BLaER1 (cell line): ENCODE results near the gene SLC39A7.
A peak's percentile ranks its signal among the peaks of the same experiment; 100 is the strongest.

Experiments
- H3K27ac ChIP-seq: shearing (Covaris generic); formaldehyde crosslinking; 2 replicates; pipeline ENCODE4 v1.8.1; 2022
- H3K27me3 ChIP-seq: shearing (Covaris generic); formaldehyde crosslinking; 2 replicates; pipeline ENCODE4 v1.8.1; 2022
- H3K36me3 ChIP-seq: shearing (Covaris generic); formaldehyde crosslinking; 2 replicates; pipeline ENCODE4 v1.8.1; 2022
- H3K4me1 ChIP-seq: shearing (Covaris generic); formaldehyde crosslinking; 2 replicates; pipeline ENCODE4 v1.8.1; 2022
- H3K4me2 ChIP-seq: shearing (Covaris generic); formaldehyde crosslinking; 2 replicates; pipeline ENCODE4 v1.8.1; 2022
- H3K4me3 ChIP-seq: shearing (Covaris generic); formaldehyde crosslinking; 2 replicates; pipeline ENCODE4 v1.8.1; 2022
- H3K9ac ChIP-seq: shearing (Covaris generic); formaldehyde crosslinking; 2 replicates; pipeline ENCODE4 v1.8.1; 2022
- H3K9me3 ChIP-seq: shearing (Covaris generic); formaldehyde crosslinking; 2 replicates; pipeline ENCODE4 v1.8.1; 2022
- H4K20me1 ChIP-seq: shearing (Covaris generic); formaldehyde crosslinking; 2 replicates; pipeline ENCODE4 v1.8.1; 2022
- Cebpa-rat ChIP-seq: shearing (Covaris generic); IDR thresholded peaks from 2 replicates; pipeline ENCODE4 v1.8.1; 2022

Gene SLC39A7

GRCh38 chr6:33247977-33248642 lies 47.4 kb downstream of the SLC39A7 start:
- Histone ChIP-seq H3K4me3 (peak overlapping the region; percentile 71), H4K20me1 (no peaks in the 10 kb centered on the region), H3K36me3 (peaks cover 23% of the 10 kb centered on the region), H3K9ac (peak overlapping the region; percentile 87), H3K9me3 (no peaks in the 10 kb centered on the region), H3K27me3 (no peaks in the 10 kb centered on the region), H3K27ac (peak overlapping the region; percentile 87), H3K4me1 (peaks cover 20% of the 10 kb centered on the region), H3K4me2 (peak overlapping the region; percentile 96)
- TF ChIP-seq Cebpa-rat: no peak

- Histone ChIP-seq H3K4me3 (peak overlapping the region; percentile 71), H3K9me3 (no peaks in the 10 kb centered on the region), H3K36me3 (peaks cover 23% of the 10 kb centered on the region), H3K9ac (peak overlapping the region; percentile 87), H3K27ac (peak overlapping the region; percentile 87), H4K20me1 (no peaks in the 10 kb centered on the region), H3K4me2 (peak overlapping the region; percentile 96), H3K4me1 (peaks cover 20% of the 10 kb centered on the region), H3K27me3 (no peaks in the 10 kb centered on the region)
- no peak for TF ChIP-seq Cebpa-rat
Observed at GRCh38 chr6:33248643-33248931, 47.9 kb downstream of the SLC39A7 start.

- no peak for TF ChIP-seq Cebpa-rat
- Histone ChIP-seq H3K36me3 (peaks cover 25% of the 10 kb centered on the region), H3K27ac (peak overlapping the region; percentile 90), H3K4me2 (peak overlapping the region; percentile 96), H3K9ac (peak overlapping the region; percentile 87), H3K4me1 (peaks cover 20% of the 10 kb centered on the region), H3K27me3 (no peaks in the 10 kb centered on the region), H3K4me3 (peak overlapping the region; percentile 71), H3K9me3 (no peaks in the 10 kb centered on the region), H4K20me1 (no peaks in the 10 kb centered on the region)
Observed at GRCh38 chr6:33248932-33249731, 48.5 kb downstream of the SLC39A7 start.

DNA sequence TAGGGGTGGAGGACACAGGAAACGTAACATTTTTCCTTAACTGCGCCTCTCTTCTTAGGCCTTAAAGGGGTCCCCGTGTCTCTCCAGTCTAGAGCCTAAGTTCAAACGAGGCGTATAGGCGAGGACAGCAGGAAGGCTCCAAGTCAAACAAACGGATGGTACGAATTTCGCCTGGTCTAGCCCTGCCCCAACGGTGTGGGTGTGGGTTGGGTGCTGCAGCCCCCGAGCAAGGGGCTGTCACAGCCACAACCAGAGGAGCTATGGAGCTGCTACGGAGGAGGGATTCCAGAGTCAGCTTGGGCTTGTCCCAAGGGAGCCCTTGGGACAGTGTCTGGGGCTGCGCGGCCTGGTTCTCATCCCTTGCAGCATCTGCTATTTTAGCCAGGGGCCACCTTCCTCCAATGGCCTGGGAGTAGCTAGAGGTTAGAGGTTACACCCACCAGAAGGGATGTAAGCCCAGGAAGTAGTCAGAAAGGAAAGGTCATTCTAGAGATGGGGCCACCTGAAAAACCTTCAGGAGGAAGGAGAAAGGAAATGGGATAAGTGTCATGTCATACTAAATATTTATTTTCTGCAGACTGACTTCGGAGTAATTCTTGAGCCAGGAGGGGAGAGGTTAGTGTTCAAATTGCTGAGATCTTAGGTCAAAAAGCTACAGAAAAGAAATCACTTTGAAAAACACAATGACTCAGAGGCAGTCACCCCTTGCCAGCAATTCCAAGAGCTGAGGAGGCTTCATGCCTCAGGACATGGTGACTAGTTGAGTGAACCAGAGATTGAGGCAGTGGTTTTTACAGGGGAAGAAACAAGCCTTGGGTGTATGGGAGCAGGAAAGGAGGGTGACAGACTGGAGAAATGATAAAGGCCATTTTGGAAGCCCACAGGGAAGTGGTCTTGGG lies 49.3 kb downstream of the SLC39A7 start:
- Histone ChIP-seq H3K27me3 (no peaks in the 10 kb centered on the region), H3K9me3 (no peaks in the 10 kb centered on the region), H4K20me1 (no peaks in the 10 kb centered on the region), H3K9ac (peak overlapping the region; percentile 87), H3K4me2 (peak overlapping the region; percentile 96), H3K4me1 (peaks cover 20% of the 10 kb centered on the region), H3K36me3 (peaks cover 33% of the 10 kb centered on the region), H3K4me3 (peak overlapping the region; percentile 71), H3K27ac (peak overlapping the region; percentile 90)
- no peak for TF ChIP-seq Cebpa-rat

GRCh38 chr6:33250731-33251130 lies 50.1 kb downstream of the SLC39A7 start:
- Histone ChIP-seq H3K27ac (peak overlapping the region; percentile 90; the same call in 1 of the 2 replicates), H3K27me3 (no peaks in the 10 kb centered on the region), H4K20me1 (no peaks in the 10 kb centered on the region), H3K9ac (peak overlapping the region; percentile 87; the same call in 1 of the 2 replicates), H3K4me3 (peak overlapping the region; percentile 71; the same call in 1 of the 2 replicates), H3K4me1 (peaks cover 20% of the 10 kb centered on the region), H3K9me3 (no peaks in the 10 kb centered on the region), H3K4me2 (peak overlapping the region; percentile 96), H3K36me3 (peaks cover 41% of the 10 kb centered on the region)
- TF ChIP-seq Cebpa-rat: no peak

DNA sequence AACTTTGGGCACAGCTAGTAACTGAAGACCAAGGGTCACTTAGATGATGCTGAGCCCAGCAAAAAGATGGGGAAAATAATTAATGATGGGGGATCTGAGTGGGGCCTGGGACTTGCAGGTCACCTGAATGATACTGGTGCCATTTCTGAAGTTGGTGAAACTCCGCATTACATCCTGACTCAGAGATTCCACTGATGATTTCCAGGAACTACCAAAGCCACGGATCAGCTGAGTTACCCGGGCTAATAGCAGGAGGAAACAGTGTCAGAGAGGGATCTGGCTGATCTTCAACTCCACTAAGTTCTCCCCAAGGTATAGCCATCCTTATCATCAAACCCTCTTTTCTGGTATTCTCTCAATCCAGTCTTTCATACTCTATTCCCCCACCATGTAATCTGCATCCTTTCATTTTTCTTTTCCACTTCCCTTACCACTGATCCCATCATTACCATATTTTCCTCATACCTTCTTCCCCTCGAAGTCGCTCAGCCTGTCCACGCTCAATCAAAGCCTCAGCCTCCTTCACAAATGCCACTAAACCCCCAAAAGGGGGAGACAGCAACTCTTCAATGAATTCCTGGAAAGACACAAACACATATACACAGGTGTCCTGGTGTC lies 50.8 kb downstream of the SLC39A7 start:
- no peak overlapping the region for H3K4me3 ChIP-seq
- H3K27ac ChIP-seq: no peak overlapping the region
- no peak overlapping the region for H3K4me2 ChIP-seq
- H3K36me3 ChIP-seq: peaks cover 42% of the 10 kb centered on the region
- H3K4me1 ChIP-seq: peaks cover 20% of the 10 kb centered on the region
- no peaks in the 10 kb centered on the region for H3K9me3 ChIP-seq
- no peak overlapping the region for H3K9ac ChIP-seq
- no peak for TF ChIP-seq Cebpa-rat
- H3K27me3 ChIP-seq: no peaks in the 10 kb centered on the region
- no peaks in the 10 kb centered on the region for H4K20me1 ChIP-seq

DNA sequence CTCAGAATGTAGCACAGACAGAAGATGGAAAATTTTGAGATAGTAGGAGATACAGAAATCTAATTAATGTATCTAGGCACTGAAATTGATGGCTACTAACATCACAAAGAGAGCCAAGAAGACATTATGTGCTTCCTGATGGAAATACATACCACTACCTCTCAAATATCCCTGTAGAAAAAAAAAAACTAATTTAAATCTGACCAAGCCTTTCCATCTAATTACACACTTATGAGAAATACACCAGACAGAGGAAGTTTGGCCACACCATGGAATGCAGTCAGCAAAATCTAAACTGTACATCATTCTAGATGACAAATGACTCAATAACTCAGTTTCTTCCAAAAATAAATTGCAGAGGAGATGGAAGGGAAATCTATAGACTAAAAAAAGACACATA lies 52.1 kb downstream of the SLC39A7 start:
- no peak for TF ChIP-seq Cebpa-rat

More for the DNA sequence above, 52.1 kb downstream of the SLC39A7 start:
- H3K4me2 ChIP-seq: no peak overlapping the region
- no peak overlapping the region for H3K4me3 ChIP-seq
- no peaks in the 10 kb centered on the region for H4K20me1 ChIP-seq
- peaks cover 20% of the 10 kb centered on the region for H3K4me1 ChIP-seq
- H3K27ac ChIP-seq: no peak overlapping the region
- peaks cover 54% of the 10 kb centered on the region for H3K36me3 ChIP-seq
- H3K9me3 ChIP-seq: no peaks in the 10 kb centered on the region
- no peaks in the 10 kb centered on the region for H3K27me3 ChIP-seq
- no peak overlapping the region for H3K9ac ChIP-seq
